HG03135 (cell line): Measurements from ENCODE around the gene FAM161B.
"Not testable (repeated sequence)": the region's sequence is repeated elsewhere in the genome, so short reads cannot be mapped to it uniquely, and the experiment has no call there.

Experiments
- ATAC-seq: cut with Tn5 transposase; IDR thresholded peaks from one replicate; pipeline ENCODE4 v1.9.1; 2021; ENCODE audit warnings: mild to moderate bottlenecking, moderate library complexity; ENCODE audit not compliant: unreplicated experiment

The FAM161B gene

DNA sequence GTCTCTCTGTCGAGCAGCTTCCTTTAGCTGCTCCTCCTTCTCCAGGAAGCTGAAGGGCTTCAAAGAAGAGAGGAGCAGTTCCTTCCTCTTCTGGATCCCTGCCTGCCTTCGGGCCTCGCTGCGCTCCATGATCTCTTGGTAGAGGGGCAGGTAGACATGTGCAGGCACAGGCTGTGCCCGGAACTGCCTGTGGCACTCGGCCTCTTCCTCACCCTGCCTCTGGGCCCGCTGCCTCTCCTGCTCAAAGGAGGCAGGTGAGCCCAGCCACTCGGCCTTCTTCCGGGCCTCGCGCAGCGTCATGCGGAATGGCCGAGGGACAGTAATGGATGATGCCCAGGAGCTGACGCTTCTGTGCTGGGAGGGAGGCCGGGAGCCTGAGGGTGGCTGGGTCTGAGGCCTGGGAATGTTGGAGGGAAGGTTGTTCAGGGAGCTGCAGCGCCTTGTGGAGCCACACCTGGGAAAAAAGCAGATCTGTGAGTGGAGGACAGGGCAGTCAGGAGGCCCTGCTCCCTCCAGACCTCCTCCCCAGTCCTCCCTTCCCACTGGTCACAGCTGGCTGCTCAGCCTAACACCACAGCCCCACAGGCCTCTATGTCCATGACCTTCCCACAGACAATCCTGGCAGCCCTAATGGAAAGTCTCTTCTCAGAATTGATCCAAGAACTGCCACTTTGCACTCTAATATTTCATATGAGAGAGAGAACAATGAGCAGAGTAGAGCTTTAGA is 5.3 kb downstream of the FAM161B start:
- ATAC-seq = no peak

DNA sequence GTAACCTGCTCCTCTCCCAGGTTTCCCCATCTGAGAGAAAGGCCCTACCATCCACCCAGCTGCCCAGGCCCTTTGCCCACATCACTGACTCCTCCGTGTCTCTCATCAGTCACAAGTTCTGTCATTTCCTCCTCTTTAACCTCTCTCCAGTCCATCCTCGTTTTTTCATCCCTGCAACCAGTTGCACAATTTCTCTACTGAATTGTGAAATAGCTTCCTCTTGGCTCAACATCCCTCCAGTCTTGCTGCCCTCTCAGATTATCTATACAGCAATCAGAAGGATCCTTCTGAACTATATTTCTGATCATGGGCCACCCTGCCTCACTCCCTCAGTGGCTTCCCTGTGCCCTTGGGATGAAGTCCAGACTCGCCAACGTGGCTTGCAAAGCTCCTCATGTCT is 6.8 kb downstream of the FAM161B start:
- ATAC-seq = no peak

DNA sequence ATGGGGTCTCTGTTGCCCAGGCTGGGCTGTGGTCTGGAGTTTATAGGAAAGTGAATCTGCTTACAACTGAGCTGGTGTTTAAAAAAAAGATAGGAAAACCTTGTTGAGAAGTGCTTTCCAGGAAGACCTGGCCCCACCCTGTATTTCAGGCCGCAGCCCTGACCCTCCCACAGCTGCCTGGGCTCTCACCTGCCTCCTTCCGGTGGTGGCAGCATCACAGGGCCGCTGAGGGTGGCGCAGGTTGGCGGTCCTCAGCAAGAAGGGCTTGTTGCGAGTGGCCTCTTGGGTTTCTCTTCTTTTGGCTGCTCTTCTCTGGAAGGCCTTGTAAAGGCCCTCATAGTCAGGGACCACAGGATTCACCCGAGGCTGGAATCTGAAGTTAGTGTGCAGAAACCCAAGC is 7.7 kb downstream of the FAM161B start:
- no peak for ATAC-seq

DNA sequence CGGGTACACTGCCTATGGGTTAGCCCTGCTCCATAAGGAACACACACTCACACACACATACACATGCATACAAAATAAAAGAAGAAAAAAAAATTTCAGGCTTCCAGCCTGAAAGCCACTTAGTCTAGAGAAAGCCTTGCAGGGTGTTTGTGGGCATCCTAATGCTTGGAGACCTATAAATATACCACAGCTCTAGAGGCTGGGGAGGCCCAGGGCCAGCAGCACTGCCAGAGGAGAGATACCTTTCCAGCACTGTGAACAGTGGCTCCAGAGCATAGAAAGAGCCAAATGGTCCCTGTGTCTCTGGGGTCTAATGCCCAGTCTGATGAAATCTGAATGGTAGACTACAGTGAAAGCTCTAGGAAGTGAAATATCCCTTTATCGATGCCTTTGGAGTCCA is 12.9 kb downstream of the FAM161B start:
- no peak for ATAC-seq

DNA sequence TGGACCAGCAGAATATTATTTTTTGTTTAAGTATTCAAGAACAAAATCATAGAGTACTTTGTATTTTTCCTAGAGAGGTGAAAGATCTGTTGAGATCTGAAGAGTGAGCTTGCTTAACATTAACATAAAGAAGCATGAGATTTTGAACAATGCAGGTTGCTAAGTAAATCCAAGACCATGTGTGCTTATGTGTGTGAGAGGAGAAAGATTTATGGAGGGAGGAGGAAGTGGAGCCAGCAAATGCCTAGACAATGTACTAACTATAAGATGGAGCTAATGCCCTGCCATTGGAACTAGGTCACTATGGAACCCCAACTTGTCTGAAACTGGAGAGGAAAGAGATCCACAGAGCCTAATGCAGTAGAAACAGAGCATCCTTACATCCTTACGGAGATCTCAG is 13.3 kb downstream of the FAM161B start:
- no peak for ATAC-seq

DNA sequence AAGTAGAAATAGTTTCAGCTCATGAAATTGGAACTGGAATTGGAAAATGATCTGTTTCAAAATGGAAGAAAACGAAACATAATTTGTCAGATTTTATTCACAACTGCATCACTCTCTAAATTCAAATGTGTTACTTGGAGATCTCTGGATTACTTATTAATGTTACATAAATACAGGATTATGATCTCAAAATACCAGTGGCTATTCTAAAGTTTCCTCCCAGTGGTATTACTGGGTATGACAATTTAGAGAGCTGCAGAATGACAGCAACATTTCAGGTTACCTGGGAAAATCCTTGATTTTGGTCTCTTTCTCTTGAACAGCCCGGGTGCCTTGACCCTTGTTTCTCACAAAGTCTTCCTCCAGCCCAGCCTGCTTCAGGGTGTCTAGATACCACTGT is 14.2 kb downstream of the FAM161B start:
- no peak for ATAC-seq

DNA sequence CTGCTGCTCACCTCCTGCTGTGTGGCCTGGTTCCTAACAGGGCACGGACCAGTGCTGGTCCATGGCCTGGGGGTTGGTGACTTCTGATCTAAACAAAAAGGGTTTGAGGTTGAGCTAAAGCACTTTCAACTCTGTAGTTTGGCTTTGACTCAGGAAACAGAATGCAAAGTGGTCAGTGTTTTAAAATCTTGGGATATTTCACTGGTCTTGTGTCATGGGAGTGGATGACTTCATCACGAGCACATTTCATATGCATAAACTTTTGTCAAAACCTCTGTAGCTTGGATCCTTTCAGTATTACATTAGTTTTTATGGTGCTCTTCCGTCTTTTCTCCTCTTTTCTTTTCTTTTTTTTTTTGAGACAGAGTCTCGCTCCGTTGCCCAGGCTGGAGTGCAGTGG is 25.6 kb downstream of the FAM161B start:
- ATAC-seq = no peak

DNA sequence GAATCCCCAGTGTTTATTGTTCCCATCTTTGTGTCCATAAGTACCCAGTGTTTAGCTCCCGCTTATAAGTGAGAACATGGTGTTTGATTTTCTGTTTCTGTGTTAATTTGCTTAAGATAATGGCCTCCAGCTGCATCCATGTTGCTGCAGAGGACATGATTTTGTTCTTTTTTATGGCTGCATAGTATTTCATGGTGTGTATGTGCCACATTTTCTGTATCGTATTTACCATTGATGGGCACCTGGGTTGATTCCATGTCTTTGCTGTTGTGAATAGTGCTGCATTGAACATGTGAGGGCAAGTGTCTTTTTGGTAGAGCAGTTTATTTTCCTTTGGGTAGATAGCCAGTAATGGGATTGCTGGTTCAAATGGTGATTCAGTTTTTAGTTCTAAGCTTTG is 30.4 kb downstream of the FAM161B start:
- ATAC-seq = not testable (repeated sequence)

DNA sequence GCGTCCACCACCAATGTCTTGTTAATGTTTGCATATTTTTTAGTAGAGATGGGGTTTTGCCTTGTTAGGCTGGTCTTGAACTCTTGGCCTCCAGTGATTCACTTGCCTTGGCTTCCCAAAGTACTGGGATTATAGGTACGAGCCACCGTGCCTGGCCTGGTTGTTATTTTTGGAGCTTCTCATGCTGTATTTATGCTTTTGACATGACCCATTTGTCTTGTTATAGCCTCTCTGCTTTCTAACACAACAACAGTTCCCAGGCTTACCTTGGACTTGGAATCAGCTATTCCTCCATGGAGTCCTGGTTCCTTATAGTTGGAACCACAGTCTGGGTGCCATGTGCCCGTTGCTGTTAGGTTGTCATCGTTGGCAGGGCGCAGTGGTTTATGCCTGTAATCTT is 33.6 kb downstream of the FAM161B start:
- no peak for ATAC-seq

DNA sequence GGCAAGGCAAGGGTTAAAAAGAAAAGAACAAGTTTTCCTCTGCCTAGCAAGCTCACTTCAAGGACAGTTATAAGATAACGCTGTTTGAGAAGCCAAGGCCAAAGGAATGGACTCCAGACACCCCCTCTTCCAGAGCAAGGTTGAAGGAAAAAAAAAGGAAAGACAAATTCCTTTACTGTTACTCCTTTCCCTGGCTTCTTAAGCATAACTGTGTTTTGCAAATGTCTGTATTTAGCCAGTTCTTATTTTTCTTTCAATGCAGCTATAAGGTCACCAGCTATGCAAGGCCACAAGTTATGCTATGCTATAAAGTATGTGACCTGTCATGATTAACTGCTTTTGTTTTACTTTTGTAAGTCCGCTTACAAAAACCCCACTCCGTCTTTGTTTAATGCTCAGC is 36.6 kb downstream of the FAM161B start:
- ATAC-seq = no peak

DNA sequence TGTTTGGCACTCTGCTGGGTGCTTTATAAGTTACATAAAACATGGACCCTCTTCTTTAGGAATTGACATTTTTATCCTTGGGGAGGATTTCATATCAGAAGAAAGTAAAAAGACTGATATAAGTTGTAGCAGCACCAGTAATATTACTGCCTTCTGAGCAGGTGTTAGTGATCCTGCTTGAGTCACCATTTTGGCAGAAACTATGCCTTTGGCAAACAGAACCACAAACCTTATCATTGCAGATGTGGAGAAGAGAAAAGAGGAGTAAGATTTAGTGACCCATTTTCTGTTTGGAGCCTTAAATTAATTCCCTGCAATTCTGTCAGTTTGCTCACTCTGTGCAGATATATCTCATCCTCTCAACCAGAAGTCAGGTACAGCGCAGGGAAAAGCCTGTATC is 40.2 kb downstream of the FAM161B start:
- no peak for ATAC-seq

DNA sequence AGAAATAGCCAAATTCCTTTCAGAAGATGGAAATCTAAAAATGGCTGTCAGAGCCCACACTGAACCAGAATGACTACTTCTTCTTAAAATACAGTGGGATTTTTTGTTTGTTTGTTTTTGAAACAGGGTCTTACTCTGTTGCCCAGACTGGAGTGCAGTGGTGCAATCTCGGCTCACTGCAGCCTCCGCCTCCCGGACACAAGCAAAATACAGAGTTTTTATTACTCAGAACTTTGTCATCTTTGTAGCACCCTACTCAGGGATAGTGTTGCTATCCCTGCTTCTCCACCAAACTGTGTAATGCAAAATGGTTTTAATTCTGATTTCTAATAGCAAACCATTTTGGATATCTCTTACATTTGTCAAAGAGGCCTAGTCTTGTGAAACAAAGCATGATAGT is 46.9 kb downstream of the FAM161B start:
- ATAC-seq = no peak

DNA sequence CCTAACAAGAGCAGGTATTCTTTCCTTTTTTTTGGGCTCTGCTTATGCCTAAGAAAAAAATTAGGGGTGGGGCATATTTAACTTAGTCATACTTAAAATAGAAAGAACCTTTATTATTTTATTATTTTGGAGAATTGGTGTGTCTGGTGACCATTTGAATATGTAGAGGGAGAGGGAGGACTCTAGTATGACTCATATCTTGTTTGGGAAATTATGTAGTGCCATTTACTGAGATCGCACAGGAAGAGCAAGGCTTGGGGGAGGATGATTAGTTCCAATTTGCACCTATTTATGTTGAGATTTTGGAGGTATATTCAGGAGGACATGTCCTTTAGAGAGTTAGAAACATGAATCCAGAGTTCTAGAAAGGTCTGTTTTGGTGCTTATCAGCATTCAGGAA is 53.4 kb downstream of the FAM161B start:
- ATAC-seq = no peak

DNA sequence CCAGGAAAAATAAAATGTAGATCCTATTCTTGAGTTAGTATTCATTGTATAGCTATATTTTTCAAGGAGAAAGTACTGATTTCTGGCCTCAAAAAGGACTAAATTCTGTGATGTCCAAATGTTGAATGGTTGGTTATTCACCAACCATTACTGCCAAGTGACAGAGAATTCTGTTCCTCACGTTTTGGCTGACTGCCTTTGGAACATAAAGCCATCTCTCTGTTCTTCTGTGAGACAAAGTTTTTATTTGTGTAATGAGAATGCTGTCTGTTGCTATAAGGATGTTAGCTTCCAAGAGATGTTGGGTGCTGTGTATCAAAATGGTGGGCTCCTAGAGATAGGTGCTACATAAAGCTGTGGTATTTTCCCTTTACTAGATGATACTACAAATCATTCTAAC is 54.0 kb downstream of the FAM161B start:
- no peak for ATAC-seq

DNA sequence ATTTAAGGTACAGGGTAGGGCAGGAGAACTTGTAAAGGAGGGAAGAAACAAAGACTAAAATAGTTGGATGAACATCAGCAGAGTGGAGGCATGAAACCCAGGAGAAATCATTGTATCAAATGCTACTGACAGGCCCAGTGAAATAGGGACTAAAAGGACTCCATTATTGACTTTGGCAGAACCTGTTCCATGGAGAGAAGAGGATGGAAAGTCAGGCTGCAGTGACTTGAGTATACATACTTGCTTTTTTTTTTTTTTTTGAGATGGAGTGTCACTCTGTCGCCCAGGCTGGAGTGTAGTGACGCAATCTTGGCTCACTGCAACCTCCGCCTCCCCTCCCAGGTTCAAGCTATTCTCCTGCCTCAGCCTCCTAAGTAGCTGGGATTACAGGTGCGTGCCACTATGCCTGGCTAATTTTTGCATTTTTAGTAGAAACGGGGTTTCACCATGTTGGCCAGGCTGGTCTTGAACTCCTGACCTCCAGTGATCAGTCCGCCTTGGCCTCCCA is 55.7 kb downstream of the FAM161B start:
- not testable (repeated sequence) for ATAC-seq

DNA sequence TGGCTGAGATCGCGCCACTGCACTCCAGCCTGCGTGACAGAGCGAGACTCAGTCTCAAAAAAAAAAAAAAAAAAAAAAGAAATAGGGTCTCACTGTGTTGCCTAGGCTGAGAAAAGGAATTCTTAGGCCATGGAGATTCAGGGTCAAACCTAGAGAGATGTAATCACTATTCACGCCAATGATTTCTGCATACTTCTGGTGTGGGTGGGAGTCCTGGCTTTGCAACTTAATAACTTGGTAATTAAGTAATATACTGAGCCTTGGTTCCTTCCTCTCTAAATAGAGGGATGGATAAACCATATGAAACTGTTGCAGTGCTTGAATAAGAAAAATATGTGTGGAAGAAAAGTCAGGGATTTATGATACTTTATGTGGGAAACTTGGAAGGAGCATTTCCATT is 60.5 kb downstream of the FAM161B start:
- ATAC-seq = no peak

DNA sequence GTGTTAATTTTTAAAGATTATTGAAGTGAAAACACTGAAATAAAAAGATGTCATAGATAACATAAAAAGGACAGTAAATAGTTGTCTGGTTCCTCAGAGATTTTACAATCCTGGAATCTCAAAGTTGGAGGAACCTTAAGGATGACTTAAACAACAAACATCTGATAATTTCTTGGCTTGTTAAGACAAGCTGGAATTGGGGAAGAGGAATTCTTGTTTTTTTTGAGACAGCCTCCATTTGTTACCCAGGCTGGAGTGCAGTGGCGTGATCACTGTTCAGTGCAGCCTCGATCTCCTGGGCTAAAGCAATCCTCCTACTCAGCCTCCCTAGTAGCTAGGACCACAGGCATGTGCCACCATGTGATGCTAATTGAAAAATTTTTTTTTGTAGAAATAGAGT is 60.9 kb downstream of the FAM161B start:
- no peak for ATAC-seq

DNA sequence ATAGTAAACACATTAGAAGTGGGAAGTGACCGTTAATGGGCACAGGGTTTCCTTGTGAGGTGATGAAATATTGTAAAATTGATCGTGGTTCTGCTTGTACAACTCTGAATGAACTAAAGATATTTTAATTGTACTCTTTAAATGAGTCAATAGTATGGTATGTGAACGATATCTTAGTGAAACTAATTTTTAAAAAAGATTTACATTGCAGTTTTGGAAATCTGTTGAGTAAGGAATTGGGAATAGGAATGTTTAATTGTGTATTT is 61.5 kb downstream of the FAM161B start:
- no peak for ATAC-seq

DNA sequence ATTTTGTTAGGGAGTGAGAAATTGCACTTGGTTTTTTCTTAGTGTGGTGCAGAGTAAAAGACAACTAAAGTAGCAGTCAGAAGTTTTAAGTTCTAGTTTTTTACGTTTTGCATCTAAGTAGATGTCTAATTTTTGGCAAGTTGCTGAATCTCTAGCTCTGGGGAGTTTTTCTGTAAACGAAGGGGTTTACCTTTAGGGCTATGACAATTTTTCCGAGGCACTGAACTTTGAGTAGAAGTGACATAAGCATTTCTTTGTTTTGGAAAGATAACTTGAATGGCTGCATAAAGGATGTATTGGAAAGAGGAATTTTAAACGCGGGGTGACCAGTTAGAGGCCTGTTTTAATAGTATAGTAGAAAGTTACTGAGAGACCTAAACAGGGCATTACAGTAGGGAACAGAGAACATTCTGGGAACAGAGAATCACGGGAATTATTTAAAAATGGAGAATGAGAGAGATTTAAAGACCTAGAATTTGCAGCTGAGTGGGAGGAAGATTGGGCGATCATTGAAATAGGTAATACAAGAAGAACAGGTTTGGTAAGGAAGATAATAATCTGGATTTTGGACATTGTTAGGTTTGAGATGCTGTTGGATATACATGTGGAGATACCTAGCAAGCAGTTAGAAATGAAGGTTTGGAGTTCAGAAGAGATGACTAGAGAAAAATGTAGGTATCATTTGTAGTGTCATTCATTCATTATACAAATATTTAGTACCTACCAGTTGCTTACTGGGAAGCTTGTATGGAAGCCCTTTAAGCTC is 62.0 kb downstream of the FAM161B start:
- ATAC-seq = no peak

DNA sequence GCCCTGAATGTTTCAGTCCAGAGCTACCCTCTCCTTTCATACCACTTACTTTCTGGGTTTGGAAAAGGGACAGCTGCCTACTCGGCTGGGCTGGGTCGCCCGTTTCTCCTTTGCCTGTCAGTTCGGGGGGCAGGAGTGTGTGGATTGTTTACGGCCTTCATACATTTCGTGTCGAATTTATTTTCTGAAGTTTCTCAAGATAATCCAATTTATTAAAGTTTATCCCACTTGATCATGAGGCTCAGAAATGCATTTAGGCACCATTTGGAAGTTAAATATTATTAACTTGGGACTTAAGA is 62.6 kb downstream of the FAM161B start:
- no peak for ATAC-seq

DNA sequence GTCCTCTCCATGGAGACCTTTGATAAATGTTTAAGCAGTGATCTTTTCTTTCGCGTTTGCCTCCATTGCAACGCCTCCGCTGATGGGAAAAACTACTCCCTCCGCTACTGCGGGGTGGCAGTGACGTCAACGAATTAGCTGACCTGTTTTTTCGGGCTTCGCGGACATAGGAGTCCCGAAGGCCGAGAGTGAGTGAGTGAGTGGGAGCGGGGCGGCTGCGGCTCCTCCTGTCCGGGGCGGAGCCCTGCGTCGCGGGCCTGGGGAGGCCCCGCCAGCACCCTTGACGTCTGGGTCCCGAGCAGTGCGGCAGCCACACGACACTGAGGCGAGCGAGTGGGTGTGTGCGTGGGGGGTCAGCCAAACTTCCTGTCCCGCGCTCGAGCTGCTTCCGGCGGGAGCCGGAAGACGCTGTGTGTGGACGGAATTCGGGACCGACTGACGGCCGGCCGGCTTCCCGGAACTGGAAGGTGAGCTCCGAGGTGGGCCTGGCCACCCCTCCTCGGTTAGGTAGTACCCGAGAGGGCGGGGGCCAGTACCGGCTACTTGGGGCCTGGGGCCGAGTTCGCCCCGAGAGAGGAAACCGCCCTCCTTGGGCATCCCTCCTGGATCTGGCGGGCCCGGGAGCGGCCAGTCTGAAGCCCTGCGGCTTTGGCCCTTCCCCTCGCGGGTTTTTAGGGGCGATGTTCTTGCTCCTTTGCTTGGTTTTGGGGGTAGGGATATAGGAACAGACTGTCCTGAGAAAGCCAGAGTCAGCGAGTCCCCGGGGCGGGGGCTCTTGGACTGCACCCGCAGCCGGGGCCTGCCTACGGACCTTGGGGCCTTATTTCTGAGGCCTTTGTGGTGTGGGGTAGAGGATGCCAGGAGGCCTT is 63.2 kb downstream of the FAM161B start, which contains the start of gene ZNF410:
Gene ZNF410, plus strand, starts transcription at position 411 of the 869 bp plus-strand sequence. CDS start 5,317 bp downstream, outside the sequence.
- ATAC-seq = peak; percentile 92
